HG02763 (cell line): ENCODE results near the gene SIDT2.
A peak's percentile ranks its signal among the peaks of the same experiment; 100 is the strongest.
"Not testable (repeated sequence)": the region's sequence is repeated elsewhere in the genome, so short reads cannot be mapped to it uniquely, and the experiment has no call there.

Experiments used
- ATAC-seq: cut with Tn5 transposase; IDR thresholded peaks from one replicate; pipeline ENCODE4 v1.9.1; 2021; ENCODE audit warnings: mild to moderate bottlenecking, moderate library complexity; ENCODE audit not compliant: unreplicated experiment

Gene SIDT2

GRCh38 chr11:117171404-117172061 lies 7.0 kb upstream of the SIDT2 start:
- ATAC-seq, result no peak

- no peak for ATAC-seq
Observed at GRCh38 chr11:117172724-117173421, 5.7 kb upstream of the SIDT2 start.

GRCh38 chr11:117175104-117175503 lies 3.4 kb upstream of the SIDT2 start:
- no peak for ATAC-seq

GRCh38 chr11:117175781-117176180 lies 2.8 kb upstream of the SIDT2 start:
- no peak for ATAC-seq

- no peak for ATAC-seq
Observed at GRCh38 chr11:117176186-117176585, 2.4 kb upstream of the SIDT2 start.

- no peak for ATAC-seq
Observed at GRCh38 chr11:117177534-117178209, 871 bp upstream of the SIDT2 start.

- peak; percentile 23 for ATAC-seq
Observed at GRCh38 chr11:117179048-117179999, 781 bp downstream of the SIDT2 start.

- ATAC-seq, result no peak
Observed at GRCh38 chr11:117180020-117180419, 1.5 kb downstream of the SIDT2 start.

- ATAC-seq, result no peak
Observed at GRCh38 chr11:117180661-117181585, 2.4 kb downstream of the SIDT2 start.

- no peak for ATAC-seq
Observed at GRCh38 chr11:117181586-117182550, 3.3 kb downstream of the SIDT2 start.

- ATAC-seq, result no peak
Observed at GRCh38 chr11:117182551-117182935, 4.0 kb downstream of the SIDT2 start.

GRCh38 chr11:117183178-117183577 lies 4.6 kb downstream of the SIDT2 start:
- ATAC-seq, result not testable (repeated sequence)

- ATAC-seq, result no peak
Observed at GRCh38 chr11:117183724-117184349, 5.3 kb downstream of the SIDT2 start.

- no peak for ATAC-seq
Observed at GRCh38 chr11:117185736-117186430, 7.3 kb downstream of the SIDT2 start.

- ATAC-seq, result no peak
Observed at GRCh38 chr11:117186431-117186761, 7.9 kb downstream of the SIDT2 start.

GRCh38 chr11:117187007-117187406 lies 8.5 kb downstream of the SIDT2 start:
- ATAC-seq, result no peak

GRCh38 chr11:117187428-117187798 lies 8.9 kb downstream of the SIDT2 start:
- ATAC-seq, result no peak
